Globus pallidus (tissue), 1 donor: ENCODE measurements around the gene ASB12.
"Not testable (repeated sequence)": the region's sequence is repeated elsewhere in the genome, so short reads cannot be mapped to it uniquely, and the experiment has no call there.

Source experiments
- DNase-seq: peaks from one replicate; pipeline ENCODE4 v3.0.0-alpha.2; 2015; ENCODE audit warnings: low spot score

ASB12 gene, protein sequence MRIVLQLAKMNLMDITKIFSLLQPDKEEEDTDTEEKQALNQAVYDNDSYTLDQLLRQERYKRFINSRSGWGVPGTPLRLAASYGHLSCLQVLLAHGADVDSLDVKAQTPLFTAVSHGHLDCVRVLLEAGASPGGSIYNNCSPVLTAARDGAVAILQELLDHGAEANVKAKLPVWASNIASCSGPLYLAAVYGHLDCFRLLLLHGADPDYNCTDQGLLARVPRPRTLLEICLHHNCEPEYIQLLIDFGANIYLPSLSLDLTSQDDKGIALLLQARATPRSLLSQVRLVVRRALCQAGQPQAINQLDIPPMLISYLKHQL

DNA sequence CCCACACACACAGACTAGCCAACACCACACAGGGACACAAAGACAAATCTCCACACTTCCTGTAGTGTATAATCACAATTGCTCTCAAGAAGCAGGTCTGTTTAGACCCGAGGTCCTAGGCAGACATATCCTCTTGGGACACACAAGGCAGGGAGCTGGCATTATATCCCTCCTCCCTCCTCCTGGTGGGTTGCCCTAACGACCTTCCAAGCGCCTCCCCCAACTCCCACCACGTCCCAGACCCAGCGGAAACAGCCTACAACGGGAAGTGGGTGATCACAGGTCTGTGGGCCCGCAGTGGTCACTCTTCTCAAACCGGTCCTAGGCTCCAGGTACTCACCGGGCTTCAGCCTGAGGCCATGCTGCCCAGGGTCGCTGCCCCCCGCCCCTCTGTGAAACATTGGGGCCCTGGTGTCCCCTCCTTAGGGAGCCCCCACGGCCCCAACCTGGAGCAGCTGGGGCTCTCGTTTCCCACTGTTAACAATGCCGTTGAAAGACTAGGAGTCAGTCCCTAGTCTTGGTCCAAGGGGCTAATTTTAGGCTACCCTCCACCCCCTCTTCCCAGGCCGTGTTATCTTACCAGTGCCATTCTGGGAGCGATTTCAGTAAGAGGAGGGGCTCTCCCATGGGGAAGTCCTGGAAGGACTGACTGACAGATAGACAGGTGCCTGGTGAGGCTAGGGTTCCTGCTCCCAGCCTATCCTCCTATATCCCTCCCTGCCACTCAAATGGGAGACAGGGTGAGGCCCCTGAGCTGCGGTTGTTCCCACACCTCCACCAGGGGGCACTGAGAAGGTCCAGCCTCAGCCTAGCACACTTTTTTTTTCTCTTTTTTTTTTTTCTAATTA is at the start of gene ASB12:
Gene ASB12 (minus strand): TSS at position 485 of the 848 bp plus-strand sequence. CDS start 4,957 bp downstream, outside the sequence.
- no peak for DNase-seq

DNA sequence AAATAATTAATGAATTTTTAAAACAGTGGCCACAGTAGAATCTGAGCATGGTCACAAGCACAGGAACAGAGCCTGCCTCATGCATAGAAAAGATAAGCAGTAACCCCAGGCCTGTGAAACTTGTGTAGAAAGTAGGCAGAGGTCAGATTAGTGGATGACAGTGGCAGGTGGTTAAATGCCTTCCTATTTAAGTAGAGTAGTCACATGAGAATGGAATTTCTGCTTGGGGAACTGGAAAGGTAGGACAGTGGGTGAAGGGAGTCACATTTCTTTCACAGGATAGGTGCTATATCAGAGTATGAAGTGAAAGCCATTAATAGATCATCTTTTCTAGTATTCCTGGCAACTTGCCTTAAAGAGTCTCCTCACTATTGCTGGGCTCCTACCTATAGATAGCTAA is 34.9 kb upstream of the ASB12 start:
- DNase-seq = no peak

DNA sequence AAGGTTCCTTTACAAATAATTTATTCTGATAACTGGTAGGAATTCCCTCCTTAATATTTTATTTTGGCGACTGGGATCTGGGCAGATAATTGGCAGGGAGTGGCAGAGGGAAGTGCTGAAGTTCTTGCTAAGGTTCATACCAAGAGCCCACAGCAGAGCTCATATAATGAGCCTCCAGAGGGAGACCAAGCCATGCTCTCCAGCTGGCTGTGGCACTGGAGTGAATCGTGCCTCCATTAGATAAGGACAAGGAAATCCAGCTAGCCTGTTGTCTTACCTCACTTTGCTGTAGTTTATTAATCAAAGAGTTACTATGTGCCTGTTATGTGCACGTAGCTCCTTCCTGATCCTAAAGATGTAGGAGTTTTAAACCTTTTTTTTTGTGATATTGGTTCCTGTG is 1.3 kb downstream of the ASB12 start:
- no peak for DNase-seq

DNA sequence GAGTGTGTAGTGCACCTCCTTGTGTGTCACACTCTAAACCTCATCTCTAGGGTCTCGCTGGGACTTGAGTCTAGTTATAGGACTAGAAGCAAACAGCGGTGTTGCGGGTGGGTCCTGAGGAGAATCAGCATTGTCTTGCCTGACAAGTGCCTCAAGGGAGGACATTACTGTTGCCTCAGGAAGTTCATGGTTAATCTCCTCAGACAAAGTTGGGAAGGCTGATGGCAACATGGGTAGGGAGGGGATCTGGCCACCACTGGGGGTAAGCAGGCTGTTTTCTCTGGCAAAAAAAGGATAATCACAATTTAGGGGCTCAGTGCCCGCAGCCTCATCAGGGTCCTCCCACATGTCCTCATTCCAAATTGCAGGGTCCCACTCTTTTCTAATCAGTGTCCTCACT is 12.4 kb downstream of the ASB12 start:
- DNase-seq = no peak

- DNase-seq = not testable (repeated sequence)
Observed at GRCh38 chrX:64213989-64214388, 16.4 kb downstream of the ASB12 start.

- peak; percentile 7 for DNase-seq
Observed at GRCh38 chrX:64206556-64207162, 23.7 kb downstream of the ASB12 start.

GRCh38 chrX:64205735-64206501 is 24.5 kb downstream of the ASB12 start:
- peak; percentile 94 for DNase-seq

DNA sequence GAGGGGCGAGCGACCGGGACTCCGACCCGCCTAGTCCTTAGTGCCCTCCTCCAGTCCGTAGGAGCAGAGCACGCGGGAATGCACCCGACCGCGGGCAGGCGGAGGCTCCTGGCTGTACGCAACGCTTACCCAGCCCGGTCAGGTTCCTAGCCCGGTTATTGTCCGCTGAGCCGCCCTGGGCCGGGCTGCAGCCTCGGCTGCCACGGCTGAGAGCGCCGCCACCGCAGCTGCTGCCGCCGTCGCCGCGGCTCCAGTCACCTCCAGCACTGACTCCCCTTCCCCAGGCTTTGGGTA is 25.0 kb downstream of the ASB12 start, which contains the start of gene AMER1:
Gene AMER1 (minus strand): TSS at position 268 of the 294 bp plus-strand sequence. CDS start 12,422 bp downstream, outside the sequence.
- no peak for DNase-seq

DNA sequence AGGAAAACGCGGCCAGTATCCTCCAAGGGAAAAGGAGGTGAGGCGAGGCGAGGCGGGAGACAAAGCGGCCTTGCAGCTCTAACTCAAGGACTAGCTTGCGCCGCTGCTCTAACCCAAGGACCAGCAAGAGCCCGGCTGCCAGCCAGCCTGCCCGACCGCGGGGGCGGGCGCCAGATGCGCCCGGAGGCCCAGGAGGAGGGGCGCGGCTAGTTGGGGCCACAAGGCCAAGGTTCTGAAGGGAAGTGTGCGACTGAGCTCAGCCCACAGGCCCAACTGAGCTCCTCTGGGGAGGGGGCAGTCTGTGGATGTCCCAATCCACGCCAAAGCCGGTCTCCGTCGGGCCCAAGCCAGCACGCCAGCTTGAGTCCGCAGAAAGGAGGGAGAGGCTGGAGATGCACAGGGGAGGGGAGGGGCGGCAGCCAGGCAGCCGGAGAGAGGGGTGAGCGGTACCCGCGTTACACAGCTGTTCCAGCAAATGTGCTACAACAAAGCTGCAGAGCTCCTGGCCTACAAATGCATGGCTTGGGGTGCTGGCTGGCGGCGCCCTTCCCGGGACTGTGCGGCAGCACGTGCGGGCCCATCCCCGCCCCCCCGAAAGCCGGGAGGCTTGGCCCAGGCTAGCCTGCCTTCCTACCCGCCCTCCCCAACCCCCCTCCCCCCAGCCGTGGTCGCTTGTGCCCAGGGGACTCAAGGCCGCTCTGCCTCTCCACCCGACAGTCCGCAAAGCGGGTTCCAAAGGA is 25.5 kb downstream of the ASB12 start:
- peak; percentile 52 for DNase-seq

DNA sequence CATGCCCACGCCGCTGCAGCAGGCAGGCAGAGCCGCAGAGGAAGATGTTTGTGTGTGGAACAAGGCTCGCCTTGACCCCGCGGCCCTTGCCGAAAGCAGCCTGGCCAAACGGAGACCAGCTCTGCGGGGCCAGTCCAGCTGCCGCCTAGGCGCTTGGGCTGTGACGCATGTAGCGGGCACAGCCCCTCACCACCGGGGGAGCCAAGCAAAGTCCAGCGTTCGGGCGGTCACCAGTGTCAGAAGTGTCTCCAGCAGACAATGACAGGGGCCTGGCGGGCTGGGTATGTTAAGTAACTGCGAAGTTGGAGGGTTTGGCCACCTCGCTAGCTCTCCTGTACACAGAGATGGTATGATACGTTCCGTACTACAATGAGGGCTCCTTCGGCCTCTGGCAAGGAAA is 26.2 kb downstream of the ASB12 start:
- DNase-seq = peak; percentile 23

DNA sequence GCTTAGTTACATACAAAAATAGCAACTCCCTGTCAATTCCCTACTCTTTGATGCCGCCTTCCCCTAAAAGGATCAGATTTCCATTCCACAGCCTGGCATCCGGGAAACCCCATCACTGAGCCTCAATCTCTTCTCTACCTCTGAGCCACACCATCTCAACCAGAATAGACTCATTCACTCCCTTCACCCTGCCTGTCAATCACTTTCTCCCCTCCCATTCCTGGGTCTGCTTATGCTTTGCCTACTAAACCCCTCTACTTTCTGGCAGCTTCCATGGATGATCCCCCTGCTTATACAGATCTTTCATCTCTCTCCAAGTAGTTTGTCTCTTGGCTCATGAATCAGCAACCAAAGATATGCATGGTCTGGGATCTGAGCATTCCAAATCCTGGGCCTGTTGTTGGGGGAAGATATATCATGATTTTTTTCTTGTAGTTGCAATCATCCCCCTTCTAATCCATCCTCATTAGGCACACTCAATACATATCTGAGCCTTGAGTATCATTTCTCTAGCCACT is 27.5 kb downstream of the ASB12 start:
- DNase-seq = no peak

DNA sequence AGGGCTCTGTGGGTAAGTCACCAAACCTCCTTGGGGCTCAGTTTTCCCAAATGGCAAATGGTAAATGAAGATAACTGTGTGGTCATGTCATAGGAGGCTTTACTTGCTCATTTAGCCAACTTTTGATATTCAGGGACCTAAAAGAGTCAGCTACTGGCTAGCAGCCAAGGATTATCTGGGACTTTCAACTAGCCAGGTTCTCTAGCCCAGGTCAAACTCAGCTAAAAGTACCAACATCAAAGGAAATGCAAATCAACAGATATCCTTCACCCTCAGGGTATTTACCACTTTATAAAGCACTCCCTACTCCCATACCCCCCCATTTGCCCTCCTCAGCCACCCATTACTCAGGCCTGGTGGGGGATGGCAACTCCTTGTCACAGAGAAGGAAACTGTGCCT is 32.4 kb downstream of the ASB12 start:
- no peak for DNase-seq

DNA sequence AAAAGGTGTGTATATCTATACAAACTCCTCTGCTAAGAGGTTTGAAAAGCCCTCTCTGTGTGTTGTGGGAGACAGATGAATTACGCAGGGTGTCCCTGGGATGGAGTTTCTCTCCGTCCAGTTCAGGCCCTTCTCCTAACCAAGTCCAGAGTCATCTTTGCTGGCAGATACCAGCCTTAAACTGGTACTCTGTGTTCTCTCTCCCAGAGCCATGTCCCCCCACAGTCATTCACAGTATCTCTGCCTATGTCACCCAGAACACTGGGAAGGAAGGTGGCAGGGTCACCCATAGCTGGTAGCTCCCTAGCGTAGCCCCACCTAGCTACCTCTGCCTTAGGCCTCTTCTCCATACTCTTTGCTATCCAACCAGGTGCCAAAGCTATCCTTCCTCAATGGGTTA is 33.8 kb downstream of the ASB12 start:
- DNase-seq = no peak

- DNase-seq = no peak
Observed at GRCh38 chrX:64195862-64196261, 34.5 kb downstream of the ASB12 start.

DNA sequence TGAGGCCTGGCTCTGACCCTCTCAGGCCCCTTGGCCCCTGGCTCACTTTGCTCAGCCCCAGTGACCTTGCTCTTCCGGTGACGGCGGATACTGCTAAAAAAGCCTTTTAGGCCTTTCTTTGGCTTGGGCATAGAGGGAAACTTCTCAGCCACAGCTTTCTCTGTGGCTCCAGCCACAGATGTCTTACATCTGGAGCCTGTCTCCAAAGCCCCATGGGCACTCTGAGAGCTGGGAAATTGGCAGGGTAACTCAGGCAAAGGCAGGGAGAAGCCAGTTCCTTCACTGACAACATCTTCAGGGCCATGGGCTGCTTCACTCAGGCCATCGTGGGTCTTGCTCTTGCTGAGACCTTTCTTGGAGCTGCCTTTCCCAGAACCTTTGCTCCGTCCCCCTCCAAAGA is 37.7 kb downstream of the ASB12 start:
- no peak for DNase-seq

DNA sequence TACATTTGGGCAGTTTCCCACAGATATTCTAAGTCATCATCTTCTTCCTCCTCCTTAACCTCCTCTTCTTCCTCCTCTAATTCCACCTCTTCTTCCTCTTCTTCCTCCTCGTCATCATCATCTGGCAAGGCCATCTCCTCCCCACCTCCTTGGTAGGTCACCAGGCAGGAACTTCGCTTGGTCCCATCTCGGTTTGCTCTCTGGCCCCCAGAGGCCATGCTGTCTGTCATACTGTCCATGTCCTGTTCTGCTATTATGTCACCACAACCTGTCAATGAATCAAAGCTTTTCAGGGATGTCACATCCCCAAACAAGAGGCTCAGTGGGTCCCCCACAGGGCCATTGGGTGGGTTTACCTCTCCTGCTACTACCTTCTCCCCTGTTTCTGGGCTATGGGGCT is 38.4 kb downstream of the ASB12 start:
- DNase-seq = no peak

GRCh38 chrX:64191281-64192010 is 39.0 kb downstream of the ASB12 start:
- no peak for DNase-seq

GRCh38 chrX:64190136-64190740 is 40.2 kb downstream of the ASB12 start:
- no peak for DNase-seq

GRCh38 chrX:64188901-64189300 is 41.5 kb downstream of the ASB12 start:
- no peak for DNase-seq

DNA sequence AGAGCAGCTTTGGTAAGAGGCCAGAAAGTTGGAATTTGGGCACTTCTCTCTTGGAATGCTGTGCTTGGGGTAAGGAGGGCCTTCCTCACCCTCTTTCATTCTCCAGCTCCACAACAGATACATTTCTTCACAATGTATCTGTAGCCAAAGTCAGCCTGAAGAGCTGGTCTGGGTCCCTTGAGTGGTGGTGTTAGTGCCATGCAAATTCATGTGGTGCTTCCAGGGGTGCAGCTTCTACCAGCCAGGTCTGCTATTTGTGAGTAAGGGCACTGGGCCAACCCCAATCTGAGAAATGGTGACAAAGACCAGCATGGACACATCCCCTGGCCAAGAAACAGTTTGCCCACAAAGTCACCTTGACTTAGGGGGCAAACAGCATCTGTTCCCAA is 42.7 kb downstream of the ASB12 start:
- no peak for DNase-seq
